IPS-18c (cell line): Measurements from ENCODE around the gene ANTKMT.

Source experiments
- H3K4me3 ChIP-seq: 2 replicates; pipeline ENCODE4 v1.7.0; 2013; ENCODE audit warnings: low read depth, mild to moderate bottlenecking, low read length, moderate library complexity; ENCODE audit not compliant: insufficient read depth
- H3K9me3 ChIP-seq: one replicate; pipeline ENCODE4 v1.6.1; 2013; ENCODE audit warnings: mild to moderate bottlenecking, low read length, moderate library complexity; ENCODE audit not compliant: control insufficient read depth, insufficient read depth

The ANTKMT gene, protein sequence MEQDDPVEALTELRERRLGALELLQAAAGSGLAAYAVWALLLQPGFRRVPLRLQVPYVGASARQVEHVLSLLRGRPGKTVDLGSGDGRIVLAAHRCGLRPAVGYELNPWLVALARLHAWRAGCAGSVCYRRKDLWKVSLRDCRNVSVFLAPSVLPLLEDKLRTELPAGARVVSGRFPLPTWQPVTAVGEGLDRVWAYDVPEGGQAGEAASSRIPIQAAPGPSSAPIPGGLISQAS

DNA sequence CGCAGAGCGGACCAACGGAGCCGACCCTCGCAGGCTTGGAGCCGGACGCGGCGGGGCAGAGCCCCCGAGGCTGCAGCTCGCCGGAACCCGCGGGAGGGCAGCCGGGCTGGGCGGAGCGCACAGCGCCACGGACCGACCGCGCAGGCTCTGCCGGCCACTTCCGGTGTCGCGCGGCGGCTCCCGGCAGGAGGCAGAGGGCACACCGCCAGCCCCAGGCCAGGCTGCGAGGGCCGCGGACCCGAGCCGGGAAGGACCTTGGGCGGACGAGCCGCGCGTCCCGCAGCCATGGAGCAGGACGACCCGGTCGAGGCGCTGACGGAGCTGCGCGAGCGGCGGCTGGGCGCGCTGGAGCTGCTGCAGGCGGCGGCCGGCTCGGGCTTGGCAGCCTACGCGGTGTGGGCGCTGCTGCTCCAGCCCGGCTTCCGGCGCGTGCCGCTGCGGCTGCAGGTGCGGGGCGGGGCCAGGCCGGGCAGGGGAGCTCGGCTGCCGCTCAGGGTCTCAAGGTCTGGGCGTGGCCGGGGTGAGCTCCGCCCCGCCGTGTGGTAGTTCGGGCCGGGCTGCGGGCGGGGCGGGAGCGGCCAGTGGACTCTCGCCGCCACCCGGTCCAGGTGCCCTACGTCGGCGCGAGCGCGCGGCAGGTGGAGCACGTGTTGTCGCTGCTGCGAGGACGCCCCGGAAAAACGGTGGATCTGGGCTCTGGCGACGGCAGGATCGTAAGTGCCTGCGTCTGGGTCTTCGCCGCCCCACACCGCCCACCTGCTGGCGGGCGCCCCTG, at the start of gene ANTKMT:
TSS of gene ANTKMT (plus strand) at position 157 of the 775 bp plus-strand sequence. CDS start at position 286, 129 bp downstream.
- peaks cover 3% of the 10 kb centered on the region for H3K9me3 ChIP-seq
- H3K4me3 ChIP-seq: peak within 1 kb of the TSS; percentile 84

DNA sequence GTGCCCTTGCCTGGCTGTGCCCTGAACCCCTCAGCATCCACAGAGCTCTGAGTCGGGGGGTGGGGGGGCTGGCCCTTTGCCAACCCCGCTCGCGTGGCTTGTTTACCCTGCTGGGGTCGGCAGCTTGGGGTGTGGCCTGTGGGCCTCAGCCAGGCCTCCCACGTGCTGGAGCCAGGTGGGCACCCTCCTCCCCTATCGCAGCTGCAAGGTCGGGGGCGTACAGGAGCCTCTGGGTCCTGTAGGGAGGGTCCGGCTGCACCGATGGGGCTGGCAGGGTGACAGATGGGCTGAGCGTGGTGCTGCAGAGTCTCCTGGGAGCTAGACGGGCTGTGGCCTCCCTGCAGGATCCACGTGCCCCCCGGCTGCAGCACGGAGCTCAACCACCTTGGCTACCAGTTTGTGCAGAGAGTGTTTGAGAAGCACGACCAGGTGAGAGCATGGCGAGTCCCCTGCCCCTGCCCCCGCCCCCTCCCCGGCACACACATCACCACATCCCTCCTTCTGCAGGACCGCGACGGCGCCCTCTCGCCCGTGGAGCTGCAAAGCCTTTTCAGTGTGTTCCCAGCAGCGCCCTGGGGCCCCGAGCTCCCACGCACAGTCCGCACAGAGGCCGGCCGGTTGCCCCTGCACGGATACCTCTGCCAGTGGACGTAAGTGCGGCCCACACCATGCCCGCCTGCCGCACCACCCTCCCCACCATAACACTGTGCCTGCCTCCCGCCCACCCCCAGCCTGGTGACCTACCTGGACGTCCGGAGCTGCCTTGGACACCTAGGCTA, 49.4 kb upstream of the ANTKMT start:
- Histone ChIP-seq H3K9me3 (no peaks in the 10 kb centered on the region), H3K4me3 (no peak overlapping the region)

DNA sequence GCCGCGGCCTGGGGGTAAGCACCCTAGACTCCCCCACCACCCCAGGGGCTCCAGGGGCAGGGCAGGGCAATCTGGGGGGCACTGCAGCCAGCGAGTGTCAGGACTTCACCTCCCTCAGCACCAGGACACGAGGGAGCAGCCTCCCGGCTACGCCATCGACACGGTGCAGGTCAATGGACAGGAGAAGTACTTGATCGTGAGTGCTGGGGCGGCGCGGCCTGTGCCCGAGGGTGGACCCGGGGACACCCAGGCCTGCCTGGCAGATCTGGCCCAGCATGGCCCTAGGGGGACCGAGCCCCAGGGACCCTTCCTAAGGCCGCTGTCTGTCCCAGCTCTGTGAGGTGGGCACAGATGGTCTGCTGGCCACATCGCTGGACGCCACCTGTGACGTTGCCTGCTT, 48.6 kb upstream of the ANTKMT start:
- Histone ChIP-seq H3K9me3 (no peaks in the 10 kb centered on the region), H3K4me3 (no peak overlapping the region)

DNA sequence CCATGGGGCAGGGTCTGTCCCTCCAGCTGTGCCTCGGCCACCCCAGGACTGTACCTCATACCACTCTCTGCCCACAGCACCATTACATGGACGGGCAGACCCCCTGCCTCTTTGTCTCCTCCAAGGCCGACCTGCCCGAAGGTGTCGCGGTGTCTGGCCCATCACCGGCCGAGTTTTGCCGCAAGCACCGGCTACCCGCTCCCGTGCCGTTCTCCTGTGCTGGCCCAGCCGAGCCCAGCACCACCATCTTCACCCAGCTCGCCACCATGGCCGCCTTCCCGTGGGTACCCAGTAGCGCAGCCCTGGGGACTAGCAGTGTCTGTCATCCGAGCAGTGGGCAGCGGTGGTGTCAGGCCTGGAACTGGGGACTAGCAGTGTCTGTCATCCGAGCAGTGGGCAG, 48.1 kb upstream of the ANTKMT start:
- no peak overlapping the region for H3K4me3 ChIP-seq
- no peaks in the 10 kb centered on the region for H3K9me3 ChIP-seq

- Histone ChIP-seq H3K4me3 (no peak overlapping the region), H3K9me3 (no peaks in the 10 kb centered on the region)
These were observed 47.5 kb upstream of the ANTKMT start for GRCh38 chr16:673399-673991.

- peak overlapping the region; percentile 0; the same call in 1 of the 2 replicates for H3K4me3 ChIP-seq
- no peaks in the 10 kb centered on the region for H3K9me3 ChIP-seq
These were observed 46.6 kb upstream of the ANTKMT start for GRCh38 chr16:674214-674881.

- no peaks in the 10 kb centered on the region for H3K9me3 ChIP-seq
- H3K4me3 ChIP-seq: peak within 1 kb of the TSS; percentile 47
These were observed 45.7 kb upstream of the ANTKMT start, which contains the start of gene RHBDL1 for GRCh38 chr16:674968-675883. TSS of gene RHBDL1 (plus strand) at chr16:675671. CDS start at chr16:675791, 120 bp downstream.

- Histone ChIP-seq H3K4me3 (peak overlapping the region; percentile 47), H3K9me3 (no peaks in the 10 kb centered on the region)
These were observed 44.9 kb upstream of the ANTKMT start for GRCh38 chr16:675884-676564.

DNA sequence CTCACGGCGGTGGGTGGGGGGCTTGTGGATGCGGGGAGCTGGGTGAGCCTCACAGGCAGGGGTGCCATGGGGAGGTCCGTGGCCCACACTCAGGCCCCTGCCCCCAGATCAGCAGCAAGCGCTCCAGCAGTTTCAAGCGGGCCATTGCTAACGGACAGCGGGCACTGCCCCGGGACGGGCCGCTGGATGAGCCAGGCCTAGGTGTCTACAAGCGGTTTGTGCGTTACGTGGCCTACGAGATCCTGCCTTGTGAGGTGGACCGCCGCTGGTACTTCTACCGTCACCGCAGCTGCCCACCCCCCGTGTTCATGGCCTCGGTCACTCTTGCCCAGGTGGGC, 44.4 kb upstream of the ANTKMT start:
- Histone ChIP-seq H3K9me3 (no peaks in the 10 kb centered on the region), H3K4me3 (peak overlapping the region; percentile 15; the same call in 1 of the 2 replicates)

DNA sequence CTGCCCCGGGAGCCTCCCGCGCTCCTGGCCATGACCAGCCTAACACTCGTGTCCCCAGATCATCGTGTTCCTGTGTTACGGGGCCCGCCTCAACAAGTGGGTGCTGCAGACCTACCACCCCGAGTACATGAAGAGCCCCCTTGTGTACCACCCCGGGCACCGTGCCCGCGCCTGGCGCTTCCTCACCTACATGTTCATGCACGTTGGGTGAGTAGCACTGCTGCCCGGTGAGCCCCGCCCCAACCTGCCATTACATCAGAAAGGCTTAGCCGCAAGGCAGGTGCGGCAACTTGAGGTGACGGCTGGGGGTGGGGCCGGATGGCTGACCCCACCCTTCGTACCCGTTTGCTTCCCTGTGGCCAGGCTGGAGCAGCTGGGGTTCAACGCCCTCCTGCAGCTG, 44.0 kb upstream of the ANTKMT start:
- Histone ChIP-seq H3K4me3 (peak overlapping the region; percentile 15; the same call in 1 of the 2 replicates), H3K9me3 (no peaks in the 10 kb centered on the region)

DNA sequence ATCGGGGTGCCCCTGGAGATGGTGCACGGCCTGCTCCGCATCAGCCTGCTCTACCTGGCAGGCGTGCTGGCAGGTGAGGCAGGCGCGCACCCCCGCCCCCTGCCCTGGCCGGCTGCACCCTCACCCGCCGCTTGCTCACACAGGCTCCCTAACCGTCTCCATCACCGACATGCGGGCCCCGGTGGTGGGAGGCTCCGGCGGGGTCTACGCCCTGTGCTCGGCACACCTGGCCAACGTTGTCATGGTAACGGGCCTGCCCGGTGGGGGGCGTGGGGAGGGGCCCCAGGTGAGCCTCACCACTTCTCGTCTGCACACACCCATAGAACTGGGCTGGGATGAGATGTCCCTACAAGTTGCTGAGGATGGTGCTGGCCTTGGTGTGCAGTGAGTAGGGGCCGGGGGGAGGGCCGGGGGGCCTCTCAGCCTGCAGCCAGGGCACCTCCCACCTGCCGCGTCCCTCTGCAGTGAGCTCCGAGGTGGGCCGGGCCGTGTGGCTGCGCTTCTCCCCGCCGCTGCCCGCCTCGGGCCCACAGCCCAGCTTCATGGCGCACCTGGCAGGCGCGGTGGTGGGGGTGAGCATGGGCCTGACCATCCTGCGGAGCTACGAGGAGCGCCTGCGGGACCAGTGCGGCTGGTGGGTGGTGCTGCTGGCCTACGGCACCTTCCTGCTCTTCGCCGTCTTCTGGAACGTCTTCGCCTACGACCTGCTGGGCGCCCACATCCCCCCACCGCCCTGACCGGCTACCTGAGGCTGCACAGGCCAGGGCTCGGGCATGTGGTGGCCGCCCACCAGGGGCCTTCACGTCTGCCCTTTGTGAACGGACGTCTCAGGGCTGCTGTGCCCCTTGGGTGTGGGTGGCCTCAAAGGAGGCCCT, 43.4 kb upstream of the ANTKMT start:
- H3K4me3 ChIP-seq: peak overlapping the region; percentile 15; the same call in 1 of the 2 replicates
- H3K9me3 ChIP-seq: no peaks in the 10 kb centered on the region

GRCh38 chr16:678209-678857, 42.6 kb upstream of the ANTKMT start:
- no peaks in the 10 kb centered on the region for H3K9me3 ChIP-seq
- no peak overlapping the region for H3K4me3 ChIP-seq

DNA sequence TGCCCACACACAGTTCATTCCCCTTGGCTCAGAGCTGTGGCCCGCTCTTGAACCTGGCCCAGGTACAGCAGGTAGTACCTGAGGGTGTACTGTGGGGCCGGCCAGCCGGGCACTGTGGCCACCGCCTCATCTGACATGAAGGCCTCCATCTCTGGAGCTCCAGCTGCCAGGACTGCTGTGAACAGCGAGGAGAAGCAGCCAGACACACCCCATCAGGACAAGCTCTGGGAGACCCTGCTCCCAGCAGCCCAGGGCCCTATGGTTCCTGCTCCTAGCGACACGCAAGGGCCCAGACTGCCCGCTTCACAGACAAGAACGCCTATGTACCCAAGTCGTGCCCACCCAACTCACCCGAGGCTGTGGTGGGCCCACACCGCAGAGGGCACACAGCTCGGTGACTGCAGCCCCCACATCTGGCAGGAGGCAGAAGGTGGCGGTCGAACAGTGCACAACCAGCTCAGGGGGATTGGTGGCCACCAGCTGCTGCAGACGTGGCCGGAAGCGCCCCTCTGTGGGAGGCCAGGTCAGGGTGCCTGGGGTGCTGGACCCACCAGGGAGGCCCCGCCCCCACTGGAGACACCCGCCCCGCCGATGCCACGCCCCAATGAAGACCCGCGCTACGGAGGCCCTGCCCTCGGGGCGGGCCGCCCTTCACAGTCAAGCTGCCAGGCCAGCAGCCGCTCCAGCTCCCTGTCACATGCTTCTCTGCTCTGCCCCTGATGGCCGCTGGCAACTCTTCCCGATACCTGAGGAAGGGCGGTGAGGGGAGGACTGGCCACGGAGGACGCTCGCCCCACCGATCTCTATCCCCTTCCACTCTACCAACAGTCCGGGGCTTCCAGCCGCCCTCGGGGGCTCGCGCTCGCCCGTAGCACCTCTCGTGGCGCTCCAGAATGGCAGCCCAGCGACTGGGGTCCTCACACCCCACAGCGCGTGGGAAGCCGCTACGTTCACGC, 41.8 kb upstream of the ANTKMT start:
- H3K4me3 ChIP-seq: peak overlapping the region; percentile 40

More for the DNA sequence above, 41.8 kb upstream of the ANTKMT start:
- no peaks in the 10 kb centered on the region for H3K9me3 ChIP-seq
